B cell (primary cell): ENCODE measurements around the gene ALPL.

Source experiments
- CTCF ChIP-seq: fragments of 200-600 bp; IDR thresholded peaks from one replicate; pipeline ENCODE4 v1.8.0; 2022; ENCODE audit warnings: antibody characterized with exemption, mild to moderate bottlenecking
- EZH2 ChIP-seq: IDR thresholded peaks from 2 replicates; pipeline ENCODE4 v1.6.1; 2012; ENCODE audit warnings: borderline replicate concordance, low read depth, mild to moderate bottlenecking, moderate library complexity, low read length; ENCODE audit not compliant: insufficient read depth, poor library complexity, severe bottlenecking

GRCh38 chr1:21618561-21619374 is 109.5 kb downstream of the ALPL start:
- no peak for TF ChIP-seq CTCF
- TF ChIP-seq EZH2 = no peak
